Measurements from ENCODE around the gene SFN.

DNA sequence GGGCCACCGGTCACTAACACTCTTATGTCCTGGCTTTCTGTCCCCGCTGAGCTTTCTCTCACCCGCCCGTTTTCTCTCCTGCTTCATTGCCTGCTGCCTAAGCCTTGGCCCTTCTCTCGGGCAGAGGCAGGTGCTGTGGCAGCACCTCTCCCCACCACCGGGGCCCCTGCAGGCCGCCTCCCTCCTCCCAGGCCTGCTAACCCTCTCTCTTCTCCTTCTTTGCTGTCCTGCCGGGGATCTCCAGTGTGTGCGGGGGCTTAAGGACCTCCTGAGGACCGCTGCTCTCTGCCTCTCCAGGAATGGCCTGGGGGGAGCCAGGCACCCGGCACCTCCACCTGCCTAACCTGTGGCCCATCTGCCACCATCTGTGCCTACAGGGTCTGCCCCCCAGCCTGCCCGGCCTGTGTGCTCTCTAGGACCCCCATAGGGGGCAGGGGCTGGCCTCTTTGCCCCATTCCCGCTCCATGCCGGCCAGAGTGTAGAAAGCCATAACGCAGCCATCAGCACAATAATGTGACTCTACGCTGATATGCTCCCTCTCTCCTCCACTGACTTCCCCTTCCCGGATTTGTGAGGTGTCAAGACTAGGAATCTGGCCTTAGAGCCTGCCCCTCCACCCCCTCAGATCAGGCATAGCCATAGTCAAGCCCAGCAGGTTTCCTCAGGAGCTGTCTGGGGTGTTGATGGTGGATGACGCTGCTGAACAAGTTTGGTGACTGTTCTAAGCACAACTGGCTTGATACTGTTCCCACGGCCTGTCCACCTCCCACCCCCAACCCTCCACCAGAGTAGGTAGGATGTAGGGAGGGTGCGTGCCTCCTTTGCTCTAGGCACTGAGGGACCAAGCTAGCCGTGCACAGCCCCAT is 6.1 kb upstream of the SFN start:
- TF ChIP-seq, protein P1, sequence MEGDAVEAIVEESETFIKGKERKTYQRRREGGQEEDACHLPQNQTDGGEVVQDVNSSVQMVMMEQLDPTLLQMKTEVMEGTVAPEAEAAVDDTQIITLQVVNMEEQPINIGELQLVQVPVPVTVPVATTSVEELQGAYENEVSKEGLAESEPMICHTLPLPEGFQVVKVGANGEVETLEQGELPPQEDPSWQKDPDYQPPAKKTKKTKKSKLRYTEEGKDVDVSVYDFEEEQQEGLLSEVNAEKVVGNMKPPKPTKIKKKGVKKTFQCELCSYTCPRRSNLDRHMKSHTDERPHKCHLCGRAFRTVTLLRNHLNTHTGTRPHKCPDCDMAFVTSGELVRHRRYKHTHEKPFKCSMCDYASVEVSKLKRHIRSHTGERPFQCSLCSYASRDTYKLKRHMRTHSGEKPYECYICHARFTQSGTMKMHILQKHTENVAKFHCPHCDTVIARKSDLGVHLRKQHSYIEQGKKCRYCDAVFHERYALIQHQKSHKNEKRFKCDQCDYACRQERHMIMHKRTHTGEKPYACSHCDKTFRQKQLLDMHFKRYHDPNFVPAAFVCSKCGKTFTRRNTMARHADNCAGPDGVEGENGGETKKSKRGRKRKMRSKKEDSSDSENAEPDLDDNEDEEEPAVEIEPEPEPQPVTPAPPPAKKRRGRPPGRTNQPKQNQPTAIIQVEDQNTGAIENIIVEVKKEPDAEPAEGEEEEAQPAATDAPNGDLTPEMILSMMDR (IDR thresholded peaks at IDR 0.05 in 2 of 3, conservative IDR thresholded peaks at IDR 0.05 in 1 of 3; ENCODE audit: borderline replicate concordance in 1 of 3, insufficient read depth in 1 of 3, low read depth in 2 of 3, low read length in 2 of 3) = no peak
- TF ChIP-seq EZH2 (IDR thresholded peaks at IDR 0.05) = no peak
- TF ChIP-seq SIN3A (IDR thresholded peaks at IDR 0.05; ENCODE audit: low read depth) = no peak
- no peak for TF ChIP-seq JUND (IDR thresholded peaks at IDR 0.05)
